Lung microvascular endothelial cell (primary cell): Measurements from ENCODE around the gene TACC3. TPM values are rescaled to one million over a fixed set of nuclear protein-coding genes. Genes with fewer than 3 reads are reported as not detected.

ENCODE experiments used
- DNase-seq, 2 donors: peaks; one replicate each; pipeline versions ENCODE4 v3.0.0 to v3.0.0-alpha.2; 2010; ENCODE audit warnings: low read depth in 2 of 2
- total RNA-seq: library from RNA; depleted of rRNA; stranded (reverse); fragments of >200 nt; gene quantifications from 2 replicates; pipeline ENCODE4 v1.2.1, GENCODE V29; 2014

The TACC3 gene
- total RNA-seq, 1 donor from 2014 or later, result 4.4 TPM

GRCh38 chr4:1790005-1790404, 68.7 kb downstream of the TACC3 start:
- no peak for DNase-seq

GRCh38 chr4:1792158-1792831, 71.0 kb downstream of the TACC3 start:
- DNase-seq, result no peak

GRCh38 chr4:1792832-1793495, 71.6 kb downstream of the TACC3 start, which contains the start of gene FGFR3:
Gene FGFR3, plus strand, starts transcription at chr4:1793293. Its CDS starts 642 bp downstream, at chr4:1793935.
- peak; percentile 16 to 51 for DNase-seq

- peak in 1 of 2 donors; percentile 31 for DNase-seq
These were observed 72.1 kb downstream of the TACC3 start for GRCh38 chr4:1793496-1793840.

- DNase-seq, result peak in 1 of 2 donors; percentile 21
These were observed 72.9 kb downstream of the TACC3 start for GRCh38 chr4:1793940-1794808.

Other genes starting within 250 kb of the TACC3 start
- 1.1 and 1.4 TPM in 2 replicates for gene FAM53A, start 37.2 kb upstream of the TACC3 start, total RNA-seq
- 46.0 and 49.4 TPM in 2 replicates for gene SLBP, start 9.2 kb upstream of the TACC3 start, total RNA-seq
- gene TMEM129, start 198 bp upstream of the TACC3 start, total RNA-seq, result 17.9 and 30.8 TPM in 2 replicates
- 0.79 and 1.3 TPM in 2 replicates for gene FGFR3, start 71.8 kb downstream of the TACC3 start, total RNA-seq
- 48.6 and 70.2 TPM in 2 replicates for gene LETM1, start 134.6 kb downstream of the TACC3 start, total RNA-seq
- 29.9 and 32.7 TPM in 2 replicates for gene NSD2, start 149.9 kb downstream of the TACC3 start, total RNA-seq